SK-N-SH (cell line): ENCODE data around the gene NAALADL2.

Source experiments
- EP300 ChIP-seq, 2 experiments: IDR thresholded peaks; 2 replicates each; pipeline versions ENCODE4 v1.4.0 to v1.6.1; 2012; ENCODE audit warnings: borderline replicate concordance in 1 of 2, low read depth in 1 of 2, low read length in 1 of 2
- FOXJ3 ChIP-seq: sonication (generic); formaldehyde crosslinking; IDR thresholded peaks from 2 replicates; pipeline ENCODE4 v1.5.1; 2020; ENCODE audit warnings: mild to moderate bottlenecking, missing genetic modification reagents
- GABPA ChIP-seq: IDR thresholded peaks from 2 replicates; pipeline ENCODE4 v1.4.0; 2012; ENCODE audit warnings: low read depth, mild to moderate bottlenecking
- JUND ChIP-seq: IDR thresholded peaks from 2 replicates; pipeline ENCODE4 v1.4.0; 2012
- POLR2AphosphoS5 ChIP-seq: IDR thresholded peaks from 2 replicates; pipeline ENCODE4 v1.6.1; 2012; ENCODE audit warnings: low read depth, low read length
- RCOR1 ChIP-seq: fragments of 150-350 bp; IDR thresholded peaks from 2 replicates; pipeline ENCODE4 v1.6.1; 2017; ENCODE audit warnings: antibody characterized with exemption, low read length
- RXRA ChIP-seq: IDR thresholded peaks from 2 replicates; pipeline ENCODE4 v1.4.0; 2012; ENCODE audit warnings: low read depth, mild to moderate bottlenecking, borderline replicate concordance
- SIN3A ChIP-seq: IDR thresholded peaks from 2 replicates; pipeline ENCODE4 v1.6.1; 2012; ENCODE audit warnings: low read depth, mild to moderate bottlenecking, low read length, moderate library complexity, borderline replicate concordance
- TCF12 ChIP-seq: IDR thresholded peaks from 2 replicates; pipeline ENCODE4 v1.4.0; 2012
- TF ChIP-seq, protein P1 (sequence below): fragments of 200-600 bp; sonication (generic); IDR thresholded peaks from 2 replicates; pipeline ENCODE4 v1.6.1; 2017; ENCODE audit warnings: antibody characterized with exemption, mild to moderate bottlenecking, moderate library complexity
- TF ChIP-seq, protein P2 (sequence below): IDR thresholded peaks from 2 replicates; pipeline ENCODE4 v1.4.0; 2012; ENCODE audit warnings: low read depth, borderline replicate concordance
- TF ChIP-seq, protein P3 (sequence below): IDR thresholded peaks from 2 replicates; pipeline ENCODE4 v1.4.0; 2012; ENCODE audit warnings: low read depth

DNA sequence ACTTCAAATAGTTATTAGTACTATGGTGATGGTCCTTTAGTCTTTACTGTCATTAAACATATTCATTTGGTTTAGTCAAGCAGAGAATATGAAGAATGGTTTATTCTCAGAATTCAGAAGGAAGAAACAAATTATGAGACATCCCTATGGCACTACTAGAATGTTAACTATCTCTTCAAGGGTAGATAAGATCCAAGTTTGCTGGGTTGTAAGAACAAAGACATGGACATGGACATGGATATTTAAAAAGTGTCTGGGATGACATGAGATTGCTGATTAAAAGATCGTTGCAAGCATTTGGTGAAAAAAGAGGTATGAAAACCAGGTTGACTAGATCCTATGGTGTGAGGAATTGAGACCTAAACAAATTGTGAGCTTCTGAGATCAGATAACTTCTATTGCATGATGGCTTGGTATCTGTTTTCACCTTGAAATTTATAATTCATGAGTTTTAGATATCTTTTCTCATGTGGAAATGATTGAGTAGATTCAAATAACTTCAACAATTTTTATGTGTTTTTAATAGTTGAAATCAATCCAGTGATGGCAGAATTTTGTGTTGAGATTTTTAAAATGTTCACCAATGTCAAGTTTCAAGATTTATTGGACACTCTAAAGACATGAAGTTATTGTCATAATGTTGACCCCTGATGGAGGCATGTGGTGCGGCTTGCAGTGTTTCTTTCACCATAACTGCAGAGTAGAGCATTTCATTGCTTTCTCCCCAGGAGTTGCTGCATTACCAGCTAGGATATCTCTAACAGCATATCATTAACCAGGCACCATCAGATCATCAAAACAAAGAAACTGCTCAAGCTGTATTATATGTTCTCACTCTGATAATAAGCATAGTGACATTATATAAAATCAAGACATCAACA is 72.6 kb downstream of the NAALADL2 start:
- TF ChIP-seq, protein P1, sequence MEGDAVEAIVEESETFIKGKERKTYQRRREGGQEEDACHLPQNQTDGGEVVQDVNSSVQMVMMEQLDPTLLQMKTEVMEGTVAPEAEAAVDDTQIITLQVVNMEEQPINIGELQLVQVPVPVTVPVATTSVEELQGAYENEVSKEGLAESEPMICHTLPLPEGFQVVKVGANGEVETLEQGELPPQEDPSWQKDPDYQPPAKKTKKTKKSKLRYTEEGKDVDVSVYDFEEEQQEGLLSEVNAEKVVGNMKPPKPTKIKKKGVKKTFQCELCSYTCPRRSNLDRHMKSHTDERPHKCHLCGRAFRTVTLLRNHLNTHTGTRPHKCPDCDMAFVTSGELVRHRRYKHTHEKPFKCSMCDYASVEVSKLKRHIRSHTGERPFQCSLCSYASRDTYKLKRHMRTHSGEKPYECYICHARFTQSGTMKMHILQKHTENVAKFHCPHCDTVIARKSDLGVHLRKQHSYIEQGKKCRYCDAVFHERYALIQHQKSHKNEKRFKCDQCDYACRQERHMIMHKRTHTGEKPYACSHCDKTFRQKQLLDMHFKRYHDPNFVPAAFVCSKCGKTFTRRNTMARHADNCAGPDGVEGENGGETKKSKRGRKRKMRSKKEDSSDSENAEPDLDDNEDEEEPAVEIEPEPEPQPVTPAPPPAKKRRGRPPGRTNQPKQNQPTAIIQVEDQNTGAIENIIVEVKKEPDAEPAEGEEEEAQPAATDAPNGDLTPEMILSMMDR, result no peak
- TF ChIP-seq FOXJ3 (no peak), JUND (peak; percentile 46), SIN3A (no peak), POLR2AphosphoS5 (no peak), TCF12 (0 out of 2 replicates have a peak, but pooled peaks have one; percentile 31), RXRA (no peak), EP300 (IDR thresholded peaks at IDR 0.05; ENCODE audit: borderline replicate concordance in 1 of 2, low read depth in 1 of 2, low read length in 1 of 2) (0 out of 4 replicates have a peak, but pooled peaks of 1 of the 2 experiments have one; percentile 15), GABPA (no peak), RCOR1 (no peak)
- TF ChIP-seq, protein P2, sequence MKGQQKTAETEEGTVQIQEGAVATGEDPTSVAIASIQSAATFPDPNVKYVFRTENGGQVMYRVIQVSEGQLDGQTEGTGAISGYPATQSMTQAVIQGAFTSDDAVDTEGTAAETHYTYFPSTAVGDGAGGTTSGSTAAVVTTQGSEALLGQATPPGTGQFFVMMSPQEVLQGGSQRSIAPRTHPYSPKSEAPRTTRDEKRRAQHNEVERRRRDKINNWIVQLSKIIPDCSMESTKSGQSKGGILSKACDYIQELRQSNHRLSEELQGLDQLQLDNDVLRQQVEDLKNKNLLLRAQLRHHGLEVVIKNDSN, result no peak
- TF ChIP-seq, protein P3, sequence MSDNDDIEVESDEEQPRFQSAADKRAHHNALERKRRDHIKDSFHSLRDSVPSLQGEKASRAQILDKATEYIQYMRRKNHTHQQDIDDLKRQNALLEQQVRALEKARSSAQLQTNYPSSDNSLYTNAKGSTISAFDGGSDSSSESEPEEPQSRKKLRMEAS, result no peak
